Glomerular endothelial cell (primary cell): Measurements from ENCODE around the gene TAAR2. TPM values are rescaled to one million over a fixed set of nuclear protein-coding genes. Genes with fewer than 3 reads are reported as not detected.

ENCODE experiments used
- total RNA-seq: library from RNA; depleted of rRNA; stranded (reverse); fragments of >200 nt; gene quantifications from 2 replicates; pipeline ENCODE4 v1.2.3, GENCODE V29; 2015

The TAAR2 gene
- total RNA-seq, 1 donor from 2014 or later: not detected

Other genes with a start within 250 kb of the TAAR2 start
- gene MOXD1, start 222.8 kb downstream of the TAAR2 start, total RNA-seq: 5.5 and 7.5 TPM in 2 replicates
- gene STX7, start 111.2 kb downstream of the TAAR2 start, total RNA-seq: 27.5 and 30.0 TPM in 2 replicates
- not detected in 2 replicates for gene TAAR9, start 86.0 kb downstream of the TAAR2 start, total RNA-seq
- not detected in 2 replicates for gene TAAR8, start 71.6 kb downstream of the TAAR2 start, total RNA-seq
- gene TAAR6, start 54.0 kb downstream of the TAAR2 start, total RNA-seq: not detected in 2 replicates
- not detected in 2 replicates for gene TAAR5, start 34.5 kb downstream of the TAAR2 start, total RNA-seq
- not detected in 2 replicates for gene TAAR1, start 34.9 kb upstream of the TAAR2 start, total RNA-seq
- gene VNN1, start 89.8 kb upstream of the TAAR2 start, total RNA-seq: 0.06 and 0.19 TPM in 2 replicates
- gene VNN2, start 133.6 kb upstream of the TAAR2 start, total RNA-seq: 1.1 TPM in 1 of 2 replicates, not detected in the other
- gene SLC18B1, start 174.4 kb upstream of the TAAR2 start, total RNA-seq: 14.3 and 21.1 TPM in 2 replicates
- gene RPS12, start 190.3 kb upstream of the TAAR2 start, total RNA-seq: 1,057 and 1,975 TPM in 2 replicates